H9 (cell line): Measurements from ENCODE around the gene TNIP3. TPM values are rescaled to one million over a fixed set of nuclear protein-coding genes. Genes with fewer than 3 reads are reported as not detected.

Experiments
- DNase-seq: peaks from one replicate; pipeline ENCODE4 v3.0.0-alpha.2; 2017
- H2AFZ ChIP-seq: one replicate; pipeline ENCODE4 v1.6.1; 2013; ENCODE audit warnings: mild to moderate bottlenecking, low read length, control low read depth, moderate library complexity
- H2AK5ac ChIP-seq: 2 replicates; pipeline ENCODE4 v1.6.1; 2013; ENCODE audit warnings: low read length, control low read depth, mixed read lengths; ENCODE audit not compliant: insufficient read length
- H2BK120ac ChIP-seq: one replicate; pipeline ENCODE4 v1.6.1; 2013; ENCODE audit warnings: low read depth, mild to moderate bottlenecking, low read length, control low read depth, inconsistent platforms; ENCODE audit not compliant: poor library complexity, severe bottlenecking
- H2BK12ac ChIP-seq: 2 replicates; pipeline ENCODE4 v1.6.1; 2013; ENCODE audit warnings: low read length, control low read depth, mixed read lengths, low read depth; ENCODE audit not compliant: insufficient read length
- H2BK15ac ChIP-seq: 2 replicates; pipeline ENCODE4 v1.6.1; 2013; ENCODE audit warnings: low read depth, low read length, control low read depth
- H2BK20ac ChIP-seq: one replicate; pipeline ENCODE4 v1.6.1; 2013; ENCODE audit warnings: low read depth, mild to moderate bottlenecking, low read length, control low read depth, inconsistent platforms; ENCODE audit not compliant: poor library complexity, severe bottlenecking
- H2BK5ac ChIP-seq: 2 replicates; pipeline ENCODE4 v1.6.1; 2013; ENCODE audit warnings: low read length, control low read depth, mixed read lengths; ENCODE audit not compliant: insufficient read length
- H3K14ac ChIP-seq: 2 replicates; pipeline ENCODE4 v1.6.1; 2013; ENCODE audit warnings: low read length, control low read depth; ENCODE audit not compliant: insufficient read depth
- H3K18ac ChIP-seq: 2 replicates; pipeline ENCODE4 v1.6.1; 2013; ENCODE audit warnings: low read depth, mild to moderate bottlenecking, mixed read lengths, low read length, control low read depth; ENCODE audit not compliant: insufficient read length
- H3K23ac ChIP-seq: 2 replicates; pipeline ENCODE4 v1.6.1; 2013; ENCODE audit warnings: low read length, control low read depth, mixed read lengths, low read depth; ENCODE audit not compliant: insufficient read length
- H3K23me2 ChIP-seq: 2 replicates; pipeline ENCODE4 v1.6.1; 2013; ENCODE audit warnings: low read depth, mild to moderate bottlenecking, mixed read lengths, low read length, control low read depth; ENCODE audit not compliant: insufficient read length, poor library complexity, severe bottlenecking
- H3K27ac ChIP-seq: 2 replicates; pipeline ENCODE4 v1.5.1; 2013; ENCODE audit warnings: low read length, control low read depth, mixed read lengths, low read depth; ENCODE audit not compliant: insufficient read length
- H3K27me3 ChIP-seq: 2 replicates; pipeline ENCODE4 v1.6.1; 2013; ENCODE audit warnings: low read length, control low read depth, inconsistent platforms; ENCODE audit not compliant: insufficient read depth
- H3K4ac ChIP-seq: 2 replicates; pipeline ENCODE4 v1.6.1; 2013; ENCODE audit warnings: low read depth, mild to moderate bottlenecking, control low read depth, inconsistent platforms, low read length, moderate library complexity
- H3K4me1 ChIP-seq: 2 replicates; pipeline ENCODE4 v1.6.1; 2013; ENCODE audit warnings: low read length, control low read depth, inconsistent platforms; ENCODE audit not compliant: insufficient read depth
- H3K4me2 ChIP-seq: 2 replicates; pipeline ENCODE4 v1.6.1; 2013; ENCODE audit warnings: low read length, control low read depth, mixed read lengths; ENCODE audit not compliant: insufficient read length, insufficient read depth
- H3K56ac ChIP-seq: 2 replicates; pipeline ENCODE4 v1.6.1; 2013; ENCODE audit warnings: low read depth, mild to moderate bottlenecking, mixed read lengths, low read length, control low read depth; ENCODE audit not compliant: insufficient read length
- H3K79me1 ChIP-seq: 2 replicates; pipeline ENCODE4 v1.6.1; 2013; ENCODE audit warnings: low read depth, mild to moderate bottlenecking, moderate library complexity, low read length, control low read depth, inconsistent platforms; ENCODE audit not compliant: insufficient read depth, poor library complexity, severe bottlenecking
- H3K79me2 ChIP-seq: 2 replicates; pipeline ENCODE4 v1.6.1; 2013; ENCODE audit warnings: low read length, control low read depth, inconsistent platforms; ENCODE audit not compliant: insufficient read depth
- H3K9ac ChIP-seq: 2 replicates; pipeline ENCODE4 v1.6.1; 2013; ENCODE audit warnings: low read length, control low read depth, mixed read lengths; ENCODE audit not compliant: insufficient read length; ENCODE audit errors: extremely low read depth
- H3K9me3 ChIP-seq: one replicate; pipeline ENCODE4 v1.6.1; 2013; ENCODE audit warnings: low read depth, low read length, inconsistent platforms; ENCODE audit not compliant: control insufficient read depth
- H3T11ph ChIP-seq: one replicate; pipeline ENCODE4 v1.6.1; 2013; ENCODE audit warnings: mild to moderate bottlenecking, low read length, control low read depth, inconsistent platforms
- H4K20me1 ChIP-seq: one replicate; pipeline ENCODE4 v1.6.1; 2013; ENCODE audit not compliant: control insufficient read depth, insufficient read length, insufficient read depth
- H4K5ac ChIP-seq: 2 replicates; pipeline ENCODE4 v1.6.1; 2013; ENCODE audit warnings: low read depth, mild to moderate bottlenecking, mixed read lengths, low read length, control low read depth; ENCODE audit not compliant: insufficient read length
- H4K8ac ChIP-seq: replicated peaks from 2 replicates; pipeline ENCODE4 v1.6.1; 2013; ENCODE audit warnings: low read length, control low read depth, mixed read lengths, low read depth; ENCODE audit not compliant: insufficient read length
- H4K91ac ChIP-seq: 2 replicates; pipeline ENCODE4 v1.6.1; 2013; ENCODE audit warnings: low read depth, mild to moderate bottlenecking, moderate library complexity, mixed read lengths, low read length, control low read depth; ENCODE audit not compliant: insufficient read length
- H3K27ac Mint-ChIP-seq, 3 experiments: 2 replicates in 2 of 3; 3 replicates in 1 of 3; pipeline ENCODE4 v1.8.0; 2020 to 2021; ENCODE audit warnings: mixed read lengths in 3 of 3, mild to moderate bottlenecking in 1 of 3, moderate library complexity in 1 of 3
- H3K27me3 Mint-ChIP-seq: 2 replicates; pipeline ENCODE4 v1.8.0; 2021; ENCODE audit warnings: low read depth, mild to moderate bottlenecking, moderate library complexity, mixed read lengths
- H3K36me3 Mint-ChIP-seq, 3 experiments: 2 replicates in 2 of 3; 3 replicates in 1 of 3; pipeline ENCODE4 v1.8.0; 2020 to 2021; ENCODE audit warnings: low read depth in 3 of 3, mixed read lengths in 3 of 3; ENCODE audit not compliant: insufficient read depth in 1 of 3
- H3K4me1 Mint-ChIP-seq, 2 experiments: 2 replicates each; pipeline ENCODE4 v1.8.0; 2020; ENCODE audit warnings: mixed read lengths in 2 of 2
- H3K4me3 Mint-ChIP-seq, 2 experiments: 2 replicates in 1 of 2; 3 replicates in 1 of 2; pipeline ENCODE4 v1.8.0; 2020 to 2021; ENCODE audit warnings: mild to moderate bottlenecking in 2 of 2, mixed read lengths in 2 of 2, moderate library complexity in 1 of 2
- H3K9me3 Mint-ChIP-seq, 2 experiments: 2 replicates in 1 of 2; 3 replicates in 1 of 2; pipeline ENCODE4 v1.8.0; 2020; ENCODE audit warnings: mild to moderate bottlenecking in 2 of 2, mixed read lengths in 2 of 2, moderate library complexity in 1 of 2
- WGBS: extraction: QIAGEN DNeasy Blood & Tissue Kit; methylation state at CpG from one replicate; pipeline ENCODE4 v1.1.7; 2013; ENCODE audit warnings: missing lambda C conversion rate, low lambda C conversion rate, mixed read lengths; ENCODE audit not compliant: insufficient read length; ENCODE audit errors: extremely low coverage; 5-methylcytosine and 5-hydroxymethylcytosine counted together
- total RNA-seq: library from RNA; stranded (reverse); gene quantifications from 2 replicates; pipeline ENCODE4 v1.2.1, GENCODE V29; 2021
- TF ChIP-seq, protein P1 (sequence below): fragments of 200-600 bp; sonication (generic); conservative IDR thresholded peaks from 3 replicates; pipeline ENCODE4 v1.8.0; 2021; ENCODE audit warnings: antibody characterized with exemption, mild to moderate bottlenecking

The TNIP3 gene
- total RNA-seq, 1 experiment from 2014 or later = not detected

DNA sequence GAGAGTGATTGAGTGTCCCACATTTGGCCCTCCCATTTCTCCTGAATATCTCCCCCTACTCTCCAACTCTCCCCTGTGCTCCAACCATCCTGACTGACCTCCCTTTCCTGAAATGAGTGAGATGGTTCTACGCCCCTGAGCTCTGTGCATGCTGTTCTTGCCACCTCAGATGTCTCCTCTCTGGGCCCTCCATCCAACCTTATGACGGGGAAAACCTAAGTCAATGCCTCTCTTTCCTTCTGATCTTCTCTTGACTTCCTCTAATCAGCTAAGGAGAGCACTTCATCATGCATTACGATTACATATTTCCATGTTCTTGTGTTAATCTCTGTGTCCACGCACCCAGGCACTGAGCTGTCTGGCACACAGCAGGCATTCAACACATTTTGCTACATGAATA, 1.1 kb upstream of the TNIP3 start:
- H3K9me3 ChIP-seq = no peaks in the 10 kb centered on the region
- H4K91ac ChIP-seq = no peak overlapping the region
- H3K14ac ChIP-seq = no peak overlapping the region
- H3K36me3 Mint-ChIP-seq = no peaks in the 10 kb centered on the region
- H3K4me1 Mint-ChIP-seq = peaks cover 3 to 7% of the 10 kb centered on the region in 2 experiments; a peak in 2 of 4 replicates
- no peak for DNase-seq
- no peak overlapping the region for H2BK15ac ChIP-seq
- no peak overlapping the region for H4K8ac ChIP-seq
- no peak overlapping the region for H2AFZ ChIP-seq
- no peak overlapping the region for H2BK120ac ChIP-seq
- H3K9ac ChIP-seq = no peak overlapping the region
- H3K4me3 Mint-ChIP-seq = no peak overlapping the region
- H3K27me3 Mint-ChIP-seq = no peaks in the 10 kb centered on the region
- no peak overlapping the region for H3T11ph ChIP-seq
- TF ChIP-seq, protein P1, sequence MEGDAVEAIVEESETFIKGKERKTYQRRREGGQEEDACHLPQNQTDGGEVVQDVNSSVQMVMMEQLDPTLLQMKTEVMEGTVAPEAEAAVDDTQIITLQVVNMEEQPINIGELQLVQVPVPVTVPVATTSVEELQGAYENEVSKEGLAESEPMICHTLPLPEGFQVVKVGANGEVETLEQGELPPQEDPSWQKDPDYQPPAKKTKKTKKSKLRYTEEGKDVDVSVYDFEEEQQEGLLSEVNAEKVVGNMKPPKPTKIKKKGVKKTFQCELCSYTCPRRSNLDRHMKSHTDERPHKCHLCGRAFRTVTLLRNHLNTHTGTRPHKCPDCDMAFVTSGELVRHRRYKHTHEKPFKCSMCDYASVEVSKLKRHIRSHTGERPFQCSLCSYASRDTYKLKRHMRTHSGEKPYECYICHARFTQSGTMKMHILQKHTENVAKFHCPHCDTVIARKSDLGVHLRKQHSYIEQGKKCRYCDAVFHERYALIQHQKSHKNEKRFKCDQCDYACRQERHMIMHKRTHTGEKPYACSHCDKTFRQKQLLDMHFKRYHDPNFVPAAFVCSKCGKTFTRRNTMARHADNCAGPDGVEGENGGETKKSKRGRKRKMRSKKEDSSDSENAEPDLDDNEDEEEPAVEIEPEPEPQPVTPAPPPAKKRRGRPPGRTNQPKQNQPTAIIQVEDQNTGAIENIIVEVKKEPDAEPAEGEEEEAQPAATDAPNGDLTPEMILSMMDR = no peak
- no peak overlapping the region for H3K4me2 ChIP-seq
- no peak overlapping the region for H3K56ac ChIP-seq
- no CpG with 5 or more reads among the region's 4 CpGs for WGBS
- H2BK12ac ChIP-seq = no peak overlapping the region
- H3K27ac Mint-ChIP-seq = peak overlapping the region in 1 of 3 experiments; percentile 29; a peak in 1 of 7 replicates
- H2BK20ac ChIP-seq = no peak overlapping the region
- H3K27ac ChIP-seq = no peak overlapping the region
- no peak overlapping the region for H3K18ac ChIP-seq
- no peak overlapping the region for H3K4ac ChIP-seq
- no peaks in the 10 kb centered on the region for H3K79me1 ChIP-seq
- H3K27me3 ChIP-seq = no peaks in the 10 kb centered on the region
- no peaks in the 10 kb centered on the region for H4K20me1 ChIP-seq
- no peaks in the 10 kb centered on the region for H3K9me3 Mint-ChIP-seq
- H3K23ac ChIP-seq = no peak overlapping the region
- H3K79me2 ChIP-seq = no peaks in the 10 kb centered on the region
- no peak overlapping the region for H4K5ac ChIP-seq
- H3K23me2 ChIP-seq = no peaks in the 10 kb centered on the region
- H2AK5ac ChIP-seq = no peak overlapping the region
- no peak overlapping the region for H2BK5ac ChIP-seq
- no peaks in the 10 kb centered on the region for H3K4me1 ChIP-seq
